Gastroesophageal sphincter (tissue), 3 donors: ENCODE data around the gene CYTH3.

Experiments
- EP300 ChIP-seq: sonication (generic); formaldehyde crosslinking; IDR thresholded peaks from one replicate; pipeline ENCODE4 v1.6.1; 2017; ENCODE audit warnings: antibody characterized with exemption, mild to moderate bottlenecking
- POLR2A ChIP-seq, 2 donors: fragments of 450-650 bp; IDR thresholded peaks; one replicate each; pipeline ENCODE4 v1.6.1; 2017; ENCODE audit warnings: antibody characterized with exemption in 2 of 2, mild to moderate bottlenecking in 2 of 2, moderate library complexity in 1 of 2
- POLR2AphosphoS5 ChIP-seq: sonication (generic); formaldehyde crosslinking; IDR thresholded peaks from one replicate; pipeline ENCODE4 v1.6.1; 2017; ENCODE audit warnings: antibody characterized with exemption
- TF ChIP-seq, protein P1 (sequence below), 4 experiments: fragments of 200-600 bp in 2 of 4; fragments of 450-650 bp in 2 of 4; sonication (generic) in 1 of 4; IDR thresholded peaks; one replicate each; pipeline ENCODE4 v1.5.1; 2017 to 2019; ENCODE audit warnings: antibody characterized with exemption in 4 of 4, mild to moderate bottlenecking in 2 of 4, moderate library complexity in 2 of 4

DNA sequence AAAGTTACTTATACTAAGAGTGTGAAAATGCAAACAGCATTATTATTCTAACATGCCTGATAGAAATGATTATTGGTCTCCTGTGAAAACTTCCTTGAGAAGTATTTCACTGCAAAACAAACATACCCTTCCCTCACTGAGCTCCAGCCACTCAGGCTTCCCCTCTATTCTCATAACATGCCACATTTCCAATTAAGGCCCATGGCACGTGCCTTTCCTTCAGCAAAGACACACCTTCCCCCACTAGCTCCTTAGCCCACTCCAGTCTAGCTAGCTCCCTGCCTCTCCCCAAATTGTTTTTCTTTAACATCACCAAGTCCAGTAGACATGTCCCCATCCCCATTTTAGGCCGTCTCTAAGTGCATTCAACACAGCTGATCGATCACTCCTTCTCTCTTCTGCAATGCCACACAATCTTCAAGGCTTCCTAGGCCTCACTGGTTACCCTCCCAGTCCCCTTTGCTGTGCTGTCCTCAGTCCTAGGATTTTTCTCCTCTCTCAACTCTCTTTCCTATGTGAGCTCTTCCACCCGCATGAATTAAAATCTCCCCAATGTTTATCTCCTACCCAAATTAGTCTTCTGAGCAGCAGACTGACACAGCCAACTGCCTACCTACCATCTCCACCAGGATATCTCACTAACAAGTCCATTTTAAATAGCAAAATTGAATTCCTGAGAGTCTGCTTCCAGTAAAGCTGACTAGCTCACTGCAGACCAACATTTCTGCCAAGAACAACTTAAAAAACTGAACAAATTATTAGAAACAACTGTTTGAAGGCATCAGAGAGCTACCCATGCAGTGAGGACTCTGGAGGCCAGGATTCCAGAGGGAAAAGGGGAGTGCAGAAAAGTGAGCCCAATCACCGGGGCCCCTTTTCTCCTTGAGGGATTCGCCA lies 11.9 kb downstream of the CYTH3 start:
- TF ChIP-seq POLR2A (IDR thresholded peaks at IDR 0.05), result no peak
- TF ChIP-seq, protein P1, sequence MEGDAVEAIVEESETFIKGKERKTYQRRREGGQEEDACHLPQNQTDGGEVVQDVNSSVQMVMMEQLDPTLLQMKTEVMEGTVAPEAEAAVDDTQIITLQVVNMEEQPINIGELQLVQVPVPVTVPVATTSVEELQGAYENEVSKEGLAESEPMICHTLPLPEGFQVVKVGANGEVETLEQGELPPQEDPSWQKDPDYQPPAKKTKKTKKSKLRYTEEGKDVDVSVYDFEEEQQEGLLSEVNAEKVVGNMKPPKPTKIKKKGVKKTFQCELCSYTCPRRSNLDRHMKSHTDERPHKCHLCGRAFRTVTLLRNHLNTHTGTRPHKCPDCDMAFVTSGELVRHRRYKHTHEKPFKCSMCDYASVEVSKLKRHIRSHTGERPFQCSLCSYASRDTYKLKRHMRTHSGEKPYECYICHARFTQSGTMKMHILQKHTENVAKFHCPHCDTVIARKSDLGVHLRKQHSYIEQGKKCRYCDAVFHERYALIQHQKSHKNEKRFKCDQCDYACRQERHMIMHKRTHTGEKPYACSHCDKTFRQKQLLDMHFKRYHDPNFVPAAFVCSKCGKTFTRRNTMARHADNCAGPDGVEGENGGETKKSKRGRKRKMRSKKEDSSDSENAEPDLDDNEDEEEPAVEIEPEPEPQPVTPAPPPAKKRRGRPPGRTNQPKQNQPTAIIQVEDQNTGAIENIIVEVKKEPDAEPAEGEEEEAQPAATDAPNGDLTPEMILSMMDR (IDR thresholded peaks at IDR 0.05), result no peak
- TF ChIP-seq EP300, result no peak
- no peak for TF ChIP-seq POLR2AphosphoS5
